Keratinocyte (primary cell): ENCODE measurements around the gene ZNF503. TPM values are rescaled to one million over a fixed set of nuclear protein-coding genes. Genes with fewer than 3 reads are reported as not detected.

Experiments used
- DNase-seq: peaks from one replicate; pipeline ENCODE4 v3.0.0-alpha.2; 2011; ENCODE audit warnings: low read depth, missing footprints, low spot score
- FAIRE-seq: peaks from 2 replicates; lab custom pipeline; 2011; peaks lifted over from hg19 to GRCh38; lab: Jason Lieb, UNC
- H2AFZ ChIP-seq: 2 replicates; pipeline ENCODE4 v1.6.0; 2012; ENCODE audit warnings: low read length, control low read depth, inconsistent platforms; ENCODE audit not compliant: control insufficient read depth
- H3K27ac ChIP-seq: 2 replicates; pipeline ENCODE4 v1.5.1; 2011; ENCODE audit warnings: low read length; ENCODE audit not compliant: control insufficient read depth, insufficient read depth
- H3K27me3 ChIP-seq: 3 replicates; pipeline ENCODE4 v1.6.0; 2011; ENCODE audit warnings: low read length; ENCODE audit not compliant: control insufficient read depth, insufficient read depth; ENCODE audit errors: extremely low read depth
- H3K36me3 ChIP-seq, 2 experiments: 2 replicates in 1 of 2; 3 replicates in 1 of 2; pipeline ENCODE4 v1.5.1; 2011; ENCODE audit warnings: low read length in 2 of 2, mild to moderate bottlenecking in 1 of 2; ENCODE audit not compliant: control insufficient read depth in 2 of 2, insufficient read depth in 2 of 2; ENCODE audit errors: extremely low read depth in 1 of 2
- H3K4me1 ChIP-seq: 3 replicates; pipeline ENCODE4 v1.5.1; 2011; ENCODE audit warnings: low read length; ENCODE audit not compliant: control insufficient read depth, insufficient read depth; ENCODE audit errors: extremely low read depth
- H3K4me2 ChIP-seq: 3 replicates; pipeline ENCODE4 v1.6.0; 2011; ENCODE audit warnings: low read depth, low read length; ENCODE audit not compliant: control insufficient read depth, insufficient read depth; ENCODE audit errors: extremely low read depth
- H3K4me3 ChIP-seq, 3 experiments: fragments of 200-600 bp in 1 of 3; sonication (generic) in 1 of 3; 2 replicates in 2 of 3; 3 replicates in 1 of 3; pipeline ENCODE4 v1.5.1; 2011 to 2016; ENCODE audit warnings: low read length in 3 of 3, mild to moderate bottlenecking in 3 of 3, control low read depth in 2 of 3, inconsistent platforms in 1 of 3, low read depth in 1 of 3, mixed read lengths in 1 of 3, mixed run types in 1 of 3, moderate library complexity in 1 of 3; ENCODE audit not compliant: control insufficient read depth in 2 of 3, insufficient read depth in 2 of 3; ENCODE audit errors: extremely low read depth in 1 of 3
- H3K79me2 ChIP-seq: 2 replicates; pipeline ENCODE4 v1.6.0; 2012; ENCODE audit warnings: low read length; ENCODE audit not compliant: control insufficient read depth, insufficient read depth
- H3K9ac ChIP-seq: 3 replicates; pipeline ENCODE4 v1.6.0; 2011; ENCODE audit warnings: low read length; ENCODE audit not compliant: control insufficient read depth, insufficient read depth; ENCODE audit errors: extremely low read depth
- H3K9me1 ChIP-seq: 3 replicates; pipeline ENCODE4 v1.6.0; 2011; ENCODE audit warnings: low read length; ENCODE audit not compliant: control insufficient read depth, insufficient read depth; ENCODE audit errors: extremely low read depth
- H3K9me3 ChIP-seq: 2 replicates; pipeline ENCODE4 v1.5.1; 2012; ENCODE audit warnings: low read depth, low read length; ENCODE audit not compliant: control insufficient read depth
- H4K20me1 ChIP-seq: 3 replicates; pipeline ENCODE4 v1.6.0; 2011; ENCODE audit warnings: low read length; ENCODE audit not compliant: control insufficient read depth, insufficient read depth; ENCODE audit errors: extremely low read depth
- CTCF ChIP-seq, 3 experiments: IDR thresholded peaks in 1 of 3; conservative IDR thresholded peaks in 1 of 3; optimal IDR thresholded peaks in 1 of 3; 2 replicates in 2 of 3; 3 replicates in 1 of 3; pipeline versions ENCODE3 to v1.5.1; 2011; ENCODE audit warnings: low read length in 3 of 3, mild to moderate bottlenecking in 3 of 3, moderate library complexity in 2 of 3, control low read depth in 1 of 3, inconsistent platforms in 1 of 3; ENCODE audit not compliant: insufficient read depth in 2 of 3; ENCODE audit errors: extremely low read depth in 1 of 3
- EZH2 ChIP-seq: IDR thresholded peaks from one replicate; pipeline ENCODE4 v1.6.1; 2012; ENCODE audit warnings: inconsistent platforms, mild to moderate bottlenecking, low read length, moderate library complexity
- dilution Hi-C: fragments of 300-500 bp; cut with MboI; formaldehyde crosslinking; loops from one replicate; pipeline ENCODE4 v1.7.0; 2020; ENCODE audit warnings: low sequenced_read_pairs; ENCODE audit not compliant: extremely low pct_ligation_motif_present
- polyA plus RNA-seq, 5 experiments: library from polyadenylated mRNA; depleted of rRNA in 3 of 5; stranded (reverse) in 3 of 5; stranded (forward) in 1 of 5; unstranded in 1 of 5; fragments of >200 nt; gene quantifications; 1 replicate in 1 of 5; 2 replicates in 3 of 5; 3 replicates in 1 of 5; pipeline versions ENCODE4 v1.2.1 to v1.2.3, GENCODE V29; 2011 to 2012; ENCODE audit warnings: missing spikeins in 2 of 5, low read depth in 1 of 5, low replicate concordance in 1 of 5

ZNF503 gene
- polyA plus RNA-seq, 1 donor (not counting 4 experiments of a cell fraction or from before 2014, with no cell fraction given): 1.5 TPM

- Histone ChIP-seq H3K36me3 (no peaks in the 10 kb centered on the region), H2AFZ (peak overlapping the region; percentile 78), H3K9ac (peak overlapping the region; percentile 85), H3K27me3 (no peaks in the 10 kb centered on the region), H4K20me1 (no peaks in the 10 kb centered on the region), H3K9me1 (no peaks in the 10 kb centered on the region), H3K4me1 (peaks cover 27% of the 10 kb centered on the region), H3K4me3 (peak overlapping the region; percentile 93 to 97 (median 94)), H3K4me2 (peak overlapping the region; percentile 78), H3K79me2 (peaks cover 30% of the 10 kb centered on the region), H3K27ac (peak overlapping the region; percentile 82), H3K9me3 (no peaks in the 10 kb centered on the region)
- no peak for DNase-seq
- no peak for FAIRE-seq
- dilution Hi-C loops: no loop called here
- TF ChIP-seq EZH2: no peak
- no peak for TF ChIP-seq CTCF (optimal IDR thresholded peaks at IDR 0.05 in 1 of 3, IDR thresholded peaks at IDR 0.05 in 1 of 3, conservative IDR thresholded peaks at IDR 0.05 in 1 of 3; ENCODE audit: extremely low read depth in 1 of 3, insufficient read depth in 2 of 3, low read length in 3 of 3)
These were observed 1.3 kb downstream of the ZNF503 start for GRCh38 chr10:75400163-75400770.

GRCh38 chr10:75399461-75400162 is 2.0 kb downstream of the ZNF503 start:
- peak overlapping the region; percentile 26 for H2AFZ ChIP-seq
- H3K4me1 ChIP-seq: peaks cover 26% of the 10 kb centered on the region

More at GRCh38 chr10:75399461-75400162, 2.0 kb downstream of the ZNF503 start:
- Histone ChIP-seq H3K4me3 (peak overlapping the region; percentile 93 to 97 (median 94)), H3K27ac (peak overlapping the region; percentile 82), H3K9me1 (no peaks in the 10 kb centered on the region), H3K4me2 (peak overlapping the region; percentile 78), H3K36me3 (peaks cover 0 to under 1% of the 10 kb centered on the region in 2 experiments), H3K79me2 (peaks cover 30% of the 10 kb centered on the region), H4K20me1 (no peaks in the 10 kb centered on the region), H3K9me3 (no peaks in the 10 kb centered on the region), H3K27me3 (no peaks in the 10 kb centered on the region), H3K9ac (peak overlapping the region; percentile 85)
- peak; percentile 26 to 79 (median 70) for TF ChIP-seq CTCF (optimal IDR thresholded peaks at IDR 0.05 in 1 of 3, IDR thresholded peaks at IDR 0.05 in 1 of 3, conservative IDR thresholded peaks at IDR 0.05 in 1 of 3; ENCODE audit: extremely low read depth in 1 of 3, insufficient read depth in 2 of 3, low read length in 3 of 3)
- no peak for TF ChIP-seq EZH2
- dilution Hi-C loops: no loop called here
- FAIRE-seq: no peak
- DNase-seq: no peak
